Tibial artery (tissue), 4 donors: ENCODE results near the gene LIMD2.

Experiments
- DNase-seq, 2 donors: peaks; one replicate each; pipeline ENCODE4 v3.0.0-alpha.2; 2019
- H3K27ac ChIP-seq, 2 donors: fragments of 200-600 bp; sonication (generic) in 1 of 2; 1 replicate in 1 of 2; 2 replicates in 1 of 2; pipeline ENCODE4 v1.5.1; 2018 to 2019; ENCODE audit warnings: mild to moderate bottlenecking in 1 of 2
- H3K27me3 ChIP-seq, 2 donors: fragments of 200-600 bp; sonication (generic) in 1 of 2; one replicate each; pipeline versions ENCODE4 v1.5.1 to v1.6.0; 2016 to 2019
- H3K36me3 ChIP-seq, 3 donors: fragments of 200-600 bp; sonication (generic) in 2 of 3; one replicate each; pipeline ENCODE4 v1.5.1; 2016 to 2019; ENCODE audit warnings: mild to moderate bottlenecking in 2 of 3
- H3K4me1 ChIP-seq, 4 donors: fragments of 200-600 bp; sonication (generic) in 2 of 4; 1 replicate in 3 of 4; 2 replicates in 1 of 4; pipeline ENCODE4 v1.5.1; 2016 to 2019
- H3K4me3 ChIP-seq, 2 donors: fragments of 200-600 bp; sonication (generic) in 1 of 2; 1 replicate in 1 of 2; 2 replicates in 1 of 2; pipeline ENCODE4 v1.5.1; 2018 to 2019; ENCODE audit warnings: mild to moderate bottlenecking in 2 of 2
- H3K9me3 ChIP-seq, 3 donors: fragments of 200-600 bp; sonication (generic) in 1 of 3; one replicate each; pipeline ENCODE4 v1.5.1; 2016 to 2019
- CTCF ChIP-seq, 2 experiments: fragments of 200-600 bp in 1 of 2; fragments of 450-650 bp in 1 of 2; IDR thresholded peaks; one replicate each; pipeline ENCODE4 v1.5.1; 2017 to 2019; ENCODE audit warnings: antibody characterized with exemption in 2 of 2, mild to moderate bottlenecking in 1 of 2, moderate library complexity in 1 of 2
- intact Hi-C: fragments of 100-400 bp; cut with DNase I; formaldehyde crosslinking; loops from one replicate; pipeline ENCODE4 v1.15.0; 2023; ENCODE audit warnings: low total_unique reads

LIMD2 gene

GRCh38 chr17:63699638-63700527, at the start of gene LIMD2:
Gene LIMD2, minus strand, starts transcription at chr17:63700125. Its CDS starts 827 bp downstream, at chr17:63699298.
- no peaks in the 10 kb centered on the region for H3K9me3 ChIP-seq
- no peaks in the 10 kb centered on the region for H3K27me3 ChIP-seq
- TF ChIP-seq CTCF (IDR thresholded peaks at IDR 0.05) = no peak
- peaks cover 5 to 36% (median 27%) of the 10 kb centered on the region in 4 donors for H3K4me1 ChIP-seq
- peak within 1 kb of the TSS; percentile 49 to 72 for H3K4me3 ChIP-seq
- H3K36me3 ChIP-seq = peaks cover 0 to 31% (median 25%) of the 10 kb centered on the region in 3 donors
- peak within 1 kb of the TSS; percentile 52 to 71 for H3K27ac ChIP-seq
- peak in 1 of 2 donors; percentile 73 for DNase-seq
- intact Hi-C loops = no loop called here

- H3K27me3 ChIP-seq = no peaks in the 10 kb centered on the region
- peak within 1 kb of the TSS; percentile 73 to 88 for H3K4me3 ChIP-seq
- H3K36me3 ChIP-seq = peaks cover 10 to 20% (median 12%) of the 10 kb centered on the region in 3 donors
- H3K27ac ChIP-seq = peak within 1 kb of the TSS; percentile 90
- H3K4me1 ChIP-seq = peaks cover 0 to 18% (median 8%) of the 10 kb centered on the region in 4 donors
- DNase-seq = peak; percentile 98 to 99
- no peak for TF ChIP-seq CTCF (IDR thresholded peaks at IDR 0.05)
- H3K9me3 ChIP-seq = no peaks in the 10 kb centered on the region
- intact Hi-C loops = no loop called here
Measured at GRCh38 chr17:63741408-63742173, 41.7 kb upstream of the LIMD2 start, which contains the start of gene STRADA. Gene STRADA, minus strand, starts transcription at chr17:63741799. Its CDS starts 13,430 bp downstream, at chr17:63728369.

- Histone ChIP-seq H3K36me3 (peaks cover 7 to 14% (median 7%) of the 10 kb centered on the region in 3 donors), H3K27me3 (no peaks in the 10 kb centered on the region), H3K9me3 (no peaks in the 10 kb centered on the region), H3K4me3 (peak overlapping the region; percentile 73 to 88), H3K27ac (peak overlapping the region; percentile 90), H3K4me1 (peaks cover 0 to 18% (median 8%) of the 10 kb centered on the region in 4 donors)
- no peak for TF ChIP-seq CTCF (IDR thresholded peaks at IDR 0.05)
- intact Hi-C loops = no loop called here
- no peak for DNase-seq
Measured at GRCh38 chr17:63741143-63741407, 41.1 kb upstream of the LIMD2 start.

GRCh38 chr17:63740464-63741142, 40.7 kb upstream of the LIMD2 start:
- Histone ChIP-seq H3K4me1 (peaks cover 0 to 18% (median 8%) of the 10 kb centered on the region in 4 donors), H3K9me3 (no peaks in the 10 kb centered on the region), H3K4me3 (peak overlapping the region; percentile 73 to 88), H3K36me3 (peaks cover 2 to 10% (median 2%) of the 10 kb centered on the region in 3 donors), H3K27me3 (no peaks in the 10 kb centered on the region), H3K27ac (peak overlapping the region; percentile 90)
- DNase-seq = no peak
- intact Hi-C loops = no loop called here
- TF ChIP-seq CTCF (IDR thresholded peaks at IDR 0.05) = no peak

- H3K36me3 ChIP-seq = no peaks in the 10 kb centered on the region
- H3K27me3 ChIP-seq = no peaks in the 10 kb centered on the region
- peaks cover 0 to 10% (median 6%) of the 10 kb centered on the region in 4 donors for H3K4me1 ChIP-seq
- intact Hi-C loops = no loop called here
- no peak overlapping the region for H3K4me3 ChIP-seq
- no peak overlapping the region for H3K27ac ChIP-seq
- DNase-seq = no peak
- TF ChIP-seq CTCF (IDR thresholded peaks at IDR 0.05) = no peak
- H3K9me3 ChIP-seq = no peaks in the 10 kb centered on the region
Measured at GRCh38 chr17:63735691-63736090, 35.8 kb upstream of the LIMD2 start.
